C4-2B (cell line): ENCODE results near the gene XPO4.

Experiments
- CTCF ChIP-seq: fragments of 450-650 bp; conservative IDR thresholded peaks from 2 replicates; pipeline ENCODE4 v1.5.1; 2017; ENCODE audit warnings: mild to moderate bottlenecking
- ZFX ChIP-seq: fragments of 450-650 bp; IDR thresholded peaks from 2 replicates; pipeline ENCODE4 v1.6.1; 2017

DNA sequence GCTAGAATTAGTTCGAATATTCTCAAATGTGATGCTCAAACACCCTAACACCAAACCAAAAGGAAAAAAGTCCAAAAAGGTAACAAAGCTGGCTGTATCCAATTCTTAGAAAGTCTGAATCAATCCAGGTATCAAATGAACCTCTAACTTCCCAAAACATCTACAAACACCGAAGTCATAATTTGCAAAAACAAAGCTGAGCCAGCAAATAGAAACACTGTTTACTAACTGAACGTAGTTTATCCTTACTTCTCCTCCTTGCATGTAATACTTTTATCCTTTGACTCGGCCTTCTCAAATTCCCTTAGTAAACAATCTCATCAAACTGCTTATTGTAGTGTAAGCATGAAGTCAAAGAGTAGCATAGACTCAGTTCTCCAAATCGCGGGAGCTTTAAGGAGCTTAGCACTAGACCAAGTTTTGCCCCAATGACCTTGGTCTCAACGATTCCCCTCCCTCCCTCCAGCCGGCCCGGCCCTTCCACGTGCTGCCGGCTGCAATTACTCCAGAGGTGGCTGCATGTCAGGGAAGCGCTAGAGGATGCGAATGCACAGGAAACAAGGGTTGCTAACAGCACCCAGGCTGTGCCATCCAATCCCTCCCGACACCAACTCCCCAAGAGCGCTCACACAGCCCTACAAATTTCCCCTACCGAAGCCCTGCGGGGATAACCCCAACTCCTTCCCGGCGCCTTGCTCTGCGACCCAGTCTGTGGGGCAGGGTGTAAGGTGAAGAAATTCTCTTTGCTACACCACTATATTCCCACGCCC, 693 bp downstream of the XPO4 start:
- TF ChIP-seq CTCF (no peak), ZFX (no peak)
